ENCODE data around the gene TNS2. TPM values are rescaled to one million over a fixed set of nuclear protein-coding genes. Genes with fewer than 3 reads are reported as not detected.
"Not testable (repeated sequence)": the region's sequence is repeated elsewhere in the genome, so short reads cannot be mapped to it uniquely, and the experiment has no call there.

TNS2 gene
- total and polyA plus RNA-seq, 9 donors = 49.3 to 119 (median 99.0) TPM

DNA sequence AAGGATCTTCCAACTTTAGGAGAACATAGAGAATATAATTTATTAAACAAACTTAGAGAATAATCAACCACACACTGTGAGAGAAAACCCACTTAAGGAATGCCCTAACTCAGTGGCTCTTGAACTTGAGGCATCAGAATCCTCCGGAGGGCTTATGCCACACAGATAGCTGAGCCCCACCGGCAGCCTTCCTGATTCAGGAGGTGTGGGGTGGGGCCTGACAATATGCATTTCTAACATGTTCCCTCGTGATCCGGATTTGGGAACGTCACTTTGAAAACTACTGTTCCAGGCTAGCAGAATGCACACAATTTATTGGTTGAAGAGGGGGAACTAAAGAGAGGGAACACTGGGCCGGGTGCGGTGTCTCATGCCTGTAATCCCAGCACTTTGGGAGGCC lies 51.4 kb downstream of the TNS2 start:
- WGBS (ENCODE audit: insufficient coverage) = 67% methylated on average over 4 of the region's 7 CpGs
- DNase-seq = no peak

DNA sequence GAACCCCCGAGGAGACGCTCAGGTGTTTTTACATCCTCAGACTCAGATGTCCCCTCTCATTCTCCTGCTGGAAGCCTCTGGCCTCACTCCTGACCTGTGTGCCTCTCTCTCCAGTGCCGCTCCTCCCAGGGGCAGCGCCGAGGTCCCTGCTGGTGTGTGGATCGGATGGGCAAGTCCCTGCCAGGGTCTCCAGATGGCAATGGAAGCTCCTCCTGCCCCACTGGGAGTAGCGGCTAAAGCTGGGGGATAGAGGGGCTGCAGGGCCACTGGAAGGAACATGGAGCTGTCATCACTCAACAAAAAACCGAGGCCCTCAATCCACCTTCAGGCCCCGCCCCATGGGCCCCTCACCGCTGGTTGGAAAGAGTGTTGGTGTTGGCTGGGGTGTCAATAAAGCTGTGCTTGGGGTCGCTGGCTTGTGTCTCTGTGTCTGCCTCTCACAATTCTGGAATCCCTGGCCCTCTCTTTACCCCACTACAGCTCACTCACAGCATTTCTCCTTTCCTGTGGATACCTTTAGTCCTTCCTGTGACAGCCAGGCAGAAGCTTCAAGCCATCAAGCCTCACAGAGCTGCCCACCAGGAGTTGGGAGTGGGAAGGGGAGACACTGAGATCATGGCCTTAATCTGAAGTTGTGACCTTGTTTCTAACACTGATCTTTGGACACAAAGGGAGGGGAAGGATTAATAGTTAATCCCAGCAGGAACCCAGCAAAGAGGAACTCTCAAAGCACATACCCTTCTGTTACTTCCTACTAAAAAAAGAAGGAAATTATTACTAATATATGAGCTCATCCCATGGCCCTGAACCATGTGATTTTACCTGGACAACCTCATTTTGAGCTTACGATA lies 52.3 kb downstream of the TNS2 start:
- Histone ChIP-seq H3K9me3 (replicated peaks; ENCODE audit: control insufficient read depth, low read depth, low read length) (no peaks in the 10 kb centered on the region), H3K36me3 (ENCODE audit: control insufficient read depth, insufficient read depth, low read length) (peaks cover 13% of the 10 kb centered on the region), H3K27me3 (ENCODE audit: control insufficient read depth, insufficient read depth, low read length) (no peaks in the 10 kb centered on the region), H3K4me1 (ENCODE audit: control insufficient read depth, insufficient read depth, low read length) (peaks cover 44% of the 10 kb centered on the region), H3K27ac (ENCODE audit: low read length) (no peak overlapping the region), H3K4me3 (ENCODE audit: low read length) (no peak overlapping the region)
- no peak for DNase-seq
- WGBS (ENCODE audit: insufficient coverage) = no CpG with 5 or more reads among the region's 12 CpGs

More for the DNA sequence above, 51.4 kb downstream of the TNS2 start:
- peaks cover 46% of the 10 kb centered on the region for H3K4me1 ChIP-seq (ENCODE audit: control insufficient read depth, insufficient read depth, low read length)
- H3K27ac ChIP-seq (ENCODE audit: low read length) = no peak overlapping the region
- H3K9me3 ChIP-seq (replicated peaks; ENCODE audit: control insufficient read depth, low read depth, low read length) = no peaks in the 10 kb centered on the region
- no peaks in the 10 kb centered on the region for H3K27me3 ChIP-seq (ENCODE audit: control insufficient read depth, insufficient read depth, low read length)
- H3K4me3 ChIP-seq (ENCODE audit: low read length) = no peak overlapping the region
- H3K36me3 ChIP-seq (ENCODE audit: control insufficient read depth, insufficient read depth, low read length) = peaks cover 13% of the 10 kb centered on the region

DNA sequence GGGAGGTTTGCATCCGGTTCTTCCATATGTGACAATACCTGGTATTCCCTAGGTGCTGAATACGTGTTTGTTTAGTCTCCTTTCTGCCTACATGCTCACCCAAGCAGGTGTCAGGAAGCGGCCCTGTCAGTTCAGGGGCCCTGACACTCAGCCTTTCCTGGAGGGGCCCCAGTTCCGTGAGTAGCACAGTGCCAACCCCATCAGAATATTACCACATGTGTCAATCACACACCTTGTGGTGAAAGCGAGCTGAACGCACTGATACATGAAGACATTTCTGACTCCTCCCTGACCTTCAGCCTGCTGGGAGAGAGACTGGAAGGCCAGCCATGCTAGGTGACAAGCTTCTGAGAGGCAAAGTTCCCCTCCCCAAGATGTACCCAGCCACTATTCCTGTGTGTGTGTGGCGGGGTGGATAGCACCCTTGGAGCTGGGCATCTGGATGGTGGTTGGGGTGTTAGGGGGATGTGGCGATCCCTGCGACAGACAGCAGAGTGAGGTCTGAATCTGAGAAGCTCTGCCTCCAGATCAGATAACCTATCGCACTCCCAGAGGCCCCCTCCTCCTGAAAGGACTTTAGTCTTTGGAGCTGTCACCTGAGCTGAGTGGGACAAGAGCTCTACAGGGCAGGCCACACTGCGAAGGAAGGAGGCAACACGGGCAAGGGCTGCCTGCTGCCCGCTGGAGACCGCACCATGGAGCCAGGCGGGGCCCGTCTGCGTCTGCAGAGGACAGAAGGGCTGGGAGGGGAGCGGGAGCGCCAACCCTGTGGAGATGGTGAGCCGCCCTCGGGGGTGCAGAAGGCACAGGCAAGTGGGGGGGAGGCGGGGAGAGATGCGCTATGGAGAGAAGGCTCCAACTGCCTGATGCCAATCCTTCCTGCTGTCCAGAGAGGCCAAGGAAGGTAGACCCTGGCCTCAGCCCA lies 53.3 kb downstream of the TNS2 start, which contains the start of gene SOAT2:
Gene SOAT2 (plus strand): TSS at position 604 of the 925 bp plus-strand sequence. CDS start 92 bp downstream, at position 696.
- Histone ChIP-seq H3K9me3 (replicated peaks; ENCODE audit: control insufficient read depth, low read depth, low read length) (no peaks in the 10 kb centered on the region), H3K27ac (ENCODE audit: low read length) (no peak within 1 kb of the TSS), H3K36me3 (ENCODE audit: control insufficient read depth, insufficient read depth, low read length) (peaks cover 13% of the 10 kb centered on the region), H3K27me3 (ENCODE audit: control insufficient read depth, insufficient read depth, low read length) (no peaks in the 10 kb centered on the region), H3K4me3 (ENCODE audit: low read length) (no peak within 1 kb of the TSS), H3K4me1 (ENCODE audit: control insufficient read depth, insufficient read depth, low read length) (peaks cover 39% of the 10 kb centered on the region)
- WGBS (ENCODE audit: insufficient coverage) = 68% methylated on average over 17 of the region's 23 CpGs
- no peak for DNase-seq

DNA sequence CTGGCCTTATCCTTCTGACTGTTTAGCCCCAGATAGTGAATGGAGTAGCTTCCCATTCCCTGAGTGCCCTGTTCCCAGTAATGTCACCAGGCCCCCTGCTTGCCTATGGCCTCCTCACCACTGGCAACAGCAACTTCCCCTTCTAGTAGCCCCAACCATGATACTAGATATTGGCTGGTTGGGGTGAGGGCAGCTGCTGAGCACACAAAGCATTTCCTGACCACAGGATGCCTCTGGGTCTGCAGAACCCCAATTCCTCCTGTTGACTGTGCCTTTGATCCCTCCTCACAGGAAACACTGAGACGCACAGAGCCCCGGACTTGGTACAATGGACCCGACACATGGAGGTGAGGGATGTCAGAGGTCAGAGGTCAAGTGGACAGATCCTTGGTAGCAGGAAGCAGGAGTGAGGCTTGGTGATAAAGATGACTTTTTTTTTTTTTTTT lies 54.0 kb downstream of the TNS2 start:
- WGBS (ENCODE audit: insufficient coverage) = no CpG with 5 or more reads among the region's 3 CpGs
- Histone ChIP-seq H3K27ac (ENCODE audit: low read length) (no peak overlapping the region), H3K9me3 (replicated peaks; ENCODE audit: control insufficient read depth, low read depth, low read length) (no peaks in the 10 kb centered on the region), H3K27me3 (ENCODE audit: control insufficient read depth, insufficient read depth, low read length) (no peaks in the 10 kb centered on the region), H3K4me3 (ENCODE audit: low read length) (no peak overlapping the region), H3K36me3 (ENCODE audit: control insufficient read depth, insufficient read depth, low read length) (peaks cover 13% of the 10 kb centered on the region), H3K4me1 (ENCODE audit: control insufficient read depth, insufficient read depth, low read length) (peaks cover 32% of the 10 kb centered on the region)
- DNase-seq = peak; percentile 52

DNA sequence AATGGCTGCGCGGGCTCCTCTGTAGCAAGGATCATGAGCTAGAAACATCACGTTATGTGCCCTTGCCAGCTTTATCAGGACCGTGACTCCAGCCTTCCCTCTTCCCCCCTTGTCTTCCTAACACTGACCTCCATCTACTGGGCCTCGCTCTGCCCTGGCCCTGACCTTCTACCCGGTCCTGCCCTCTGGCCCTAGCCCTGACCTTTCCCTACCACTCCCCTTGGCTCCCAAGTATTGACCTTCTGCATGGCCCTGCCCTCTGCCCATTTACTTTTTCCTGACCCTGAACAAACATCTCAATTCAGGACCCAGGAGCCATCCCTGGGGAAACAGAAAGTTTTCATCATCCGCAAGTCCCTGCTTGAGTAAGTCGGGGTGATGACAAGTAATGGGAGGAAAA lies 55.4 kb downstream of the TNS2 start:
- Histone ChIP-seq H3K4me3 (ENCODE audit: low read length) (no peak overlapping the region), H3K27ac (ENCODE audit: low read length) (no peak overlapping the region), H3K27me3 (ENCODE audit: control insufficient read depth, insufficient read depth, low read length) (no peaks in the 10 kb centered on the region), H3K36me3 (ENCODE audit: control insufficient read depth, insufficient read depth, low read length) (peaks cover 13% of the 10 kb centered on the region), H3K4me1 (ENCODE audit: control insufficient read depth, insufficient read depth, low read length) (peaks cover 26% of the 10 kb centered on the region), H3K9me3 (replicated peaks; ENCODE audit: control insufficient read depth, low read depth, low read length) (no peaks in the 10 kb centered on the region)
- no peak for DNase-seq
- WGBS (ENCODE audit: insufficient coverage) = 86% methylated on average over 6 of the region's 8 CpGs

DNA sequence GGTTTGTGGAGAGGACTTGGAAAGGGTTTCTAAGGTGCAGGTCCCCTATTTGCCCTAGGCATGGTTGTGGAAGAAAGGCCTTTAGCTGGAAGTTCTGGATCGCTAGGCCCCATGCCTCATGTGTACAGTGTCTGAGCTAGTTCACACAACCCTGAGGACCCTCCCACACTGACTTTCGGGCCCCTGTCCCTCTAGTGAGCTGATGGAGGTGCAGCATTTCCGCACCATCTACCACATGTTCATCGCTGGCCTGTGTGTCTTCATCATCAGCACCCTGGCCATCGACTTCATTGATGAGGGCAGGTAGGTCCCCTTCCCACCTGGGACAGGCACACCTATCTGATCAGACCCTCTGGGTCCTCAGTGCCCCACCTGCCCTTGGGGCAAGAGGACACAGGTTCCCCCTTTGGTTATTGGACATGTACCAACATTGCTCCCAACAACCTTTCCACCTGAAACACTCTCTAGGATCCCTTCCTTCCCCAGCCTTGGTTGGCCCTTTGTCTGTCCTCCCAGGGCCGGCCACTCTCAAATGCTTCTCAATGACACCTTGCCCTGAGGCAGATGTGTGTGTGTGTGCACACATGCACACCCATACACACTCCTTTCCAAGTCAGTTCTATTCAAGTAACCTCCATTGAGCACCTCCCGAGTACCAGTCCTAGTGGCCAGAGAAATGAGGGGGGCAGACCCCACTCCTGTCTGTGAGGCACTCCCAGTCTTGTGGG lies 56.0 kb downstream of the TNS2 start:
- H3K27ac ChIP-seq (ENCODE audit: low read length) = no peak overlapping the region
- H3K27me3 ChIP-seq (ENCODE audit: control insufficient read depth, insufficient read depth, low read length) = no peaks in the 10 kb centered on the region
- peaks cover 7% of the 10 kb centered on the region for H3K36me3 ChIP-seq (ENCODE audit: control insufficient read depth, insufficient read depth, low read length)
- DNase-seq = no peak
- H3K4me3 ChIP-seq (ENCODE audit: low read length) = no peak overlapping the region
- 79% methylated on average over 5 of the region's 7 CpGs for WGBS (ENCODE audit: insufficient coverage)
- no peaks in the 10 kb centered on the region for H3K9me3 ChIP-seq (replicated peaks; ENCODE audit: control insufficient read depth, low read depth, low read length)
- peaks cover 26% of the 10 kb centered on the region for H3K4me1 ChIP-seq (ENCODE audit: control insufficient read depth, insufficient read depth, low read length)

GRCh38 chr12:53107122-53107521 lies 57.3 kb downstream of the TNS2 start:
- DNase-seq = no peak
- no peaks in the 10 kb centered on the region for H3K9me3 ChIP-seq (replicated peaks; ENCODE audit: control insufficient read depth, low read depth, low read length)
- H3K4me3 ChIP-seq (ENCODE audit: low read length) = no peak overlapping the region
- peaks cover 26% of the 10 kb centered on the region for H3K4me1 ChIP-seq (ENCODE audit: control insufficient read depth, insufficient read depth, low read length)
- no CpG with 5 or more reads among the region's 7 CpGs for WGBS (ENCODE audit: insufficient coverage)
- H3K27ac ChIP-seq (ENCODE audit: low read length) = peak overlapping the region; percentile 25
- H3K36me3 ChIP-seq (ENCODE audit: control insufficient read depth, insufficient read depth, low read length) = peaks cover 2% of the 10 kb centered on the region
- H3K27me3 ChIP-seq (ENCODE audit: control insufficient read depth, insufficient read depth, low read length) = no peaks in the 10 kb centered on the region

GRCh38 chr12:53112431-53112830 lies 62.6 kb downstream of the TNS2 start:
- not testable (repeated sequence) for H3K4me3 ChIP-seq (ENCODE audit: low read length); H3K27me3 ChIP-seq (ENCODE audit: control insufficient read depth, insufficient read depth, low read length); H3K27ac ChIP-seq (ENCODE audit: low read length); H3K9me3 ChIP-seq (replicated peaks; ENCODE audit: control insufficient read depth, low read depth, low read length); DNase-seq; H3K36me3 ChIP-seq (ENCODE audit: control insufficient read depth, insufficient read depth, low read length)
- WGBS (ENCODE audit: insufficient coverage) = 60% methylated on average over 1 of the region's 7 CpGs
- peaks cover 17% of the 10 kb centered on the region for H3K4me1 ChIP-seq (ENCODE audit: control insufficient read depth, insufficient read depth, low read length)

GRCh38 chr12:53113136-53113705 lies 63.4 kb downstream of the TNS2 start:
- 32% methylated on average over 7 of the region's 12 CpGs for WGBS (ENCODE audit: insufficient coverage)
- Histone ChIP-seq H3K27me3 (ENCODE audit: control insufficient read depth, insufficient read depth, low read length) (no peaks in the 10 kb centered on the region), H3K9me3 (replicated peaks; ENCODE audit: control insufficient read depth, low read depth, low read length) (no peaks in the 10 kb centered on the region)

More at GRCh38 chr12:53113136-53113705, 63.4 kb downstream of the TNS2 start:
- H3K36me3 ChIP-seq (ENCODE audit: control insufficient read depth, insufficient read depth, low read length) = no peaks in the 10 kb centered on the region
- no peak overlapping the region for H3K4me3 ChIP-seq (ENCODE audit: low read length)
- H3K27ac ChIP-seq (ENCODE audit: low read length) = no peak overlapping the region
- peaks cover 13% of the 10 kb centered on the region for H3K4me1 ChIP-seq (ENCODE audit: control insufficient read depth, insufficient read depth, low read length)
- no peak for DNase-seq

All from muscle of leg (tissue), 11 donors.